HG03064 (cell line): Measurements from ENCODE around the gene DAPK3.
"Not testable (repeated sequence)": the region's sequence is repeated elsewhere in the genome, so short reads cannot be mapped to it uniquely, and the experiment has no call there.

Experiments
- ATAC-seq: cut with Tn5 transposase; IDR thresholded peaks from one replicate; pipeline ENCODE4 v1.9.1; 2021; ENCODE audit warnings: low read depth; ENCODE audit not compliant: unreplicated experiment

Gene DAPK3

DNA sequence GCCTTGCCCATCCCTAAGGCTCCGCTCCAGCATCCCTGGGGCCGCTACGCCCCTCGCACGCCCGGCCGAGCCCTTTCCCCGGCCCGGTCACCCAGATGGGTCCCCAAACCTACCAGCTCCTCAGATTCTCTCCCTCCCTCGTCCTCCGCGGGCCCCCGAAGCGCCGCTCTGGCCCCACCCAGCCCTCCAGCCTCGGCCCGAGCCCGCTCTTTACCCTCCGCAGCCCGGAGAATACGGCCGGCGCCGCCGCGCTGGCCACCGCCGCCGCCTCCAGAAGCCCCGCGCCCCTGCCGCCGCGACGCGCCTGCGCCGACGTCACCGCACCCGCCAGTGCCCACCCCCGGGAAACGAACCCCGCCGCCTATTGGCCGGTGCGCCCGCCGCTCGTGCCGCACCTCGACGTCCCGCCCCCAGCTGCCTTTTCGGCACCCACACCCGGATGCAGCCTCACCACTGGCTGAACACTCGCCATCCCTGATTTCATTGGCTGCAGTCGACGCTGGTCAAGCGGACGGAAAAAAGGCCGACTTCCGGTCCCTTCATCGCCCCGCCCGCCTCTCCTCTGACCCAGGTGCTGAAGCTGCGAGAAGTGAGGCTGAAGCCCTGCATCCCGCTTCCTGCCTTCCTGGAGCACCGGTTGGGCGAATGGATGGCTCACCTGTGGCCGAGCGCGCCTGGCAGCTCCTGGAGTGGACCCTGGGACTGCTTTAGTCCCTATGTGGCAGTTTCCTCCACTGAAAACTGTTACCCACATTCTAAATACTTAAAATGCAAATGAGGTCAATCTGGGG is at the start of gene DAPK3:
Gene DAPK3 (minus strand): TSS at position 292 of the 791 bp plus-strand sequence. CDS start 1,364 bp downstream, outside the sequence.
- peak; percentile 84 for ATAC-seq

DNA sequence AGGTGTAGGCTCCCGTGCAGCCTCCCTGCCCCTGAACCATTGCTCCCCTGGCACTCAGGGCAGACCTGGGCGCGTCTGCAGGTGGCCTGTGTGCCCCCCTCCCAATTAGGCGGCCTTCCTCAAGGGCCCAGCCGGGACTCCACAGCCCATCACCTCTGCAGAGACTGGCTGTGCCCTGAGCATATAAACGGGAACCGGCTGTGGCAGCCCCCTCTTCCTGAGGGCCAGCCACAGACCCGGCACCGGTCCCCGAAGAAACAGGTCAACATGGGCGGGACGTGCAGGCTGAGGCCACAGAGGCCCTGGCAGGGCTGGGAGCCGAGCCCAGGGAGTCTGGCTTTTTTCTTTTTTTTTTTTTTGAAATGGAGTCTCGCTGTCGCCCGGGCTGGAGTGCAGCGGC is 48.7 kb upstream of the DAPK3 start:
- ATAC-seq, result no peak

DNA sequence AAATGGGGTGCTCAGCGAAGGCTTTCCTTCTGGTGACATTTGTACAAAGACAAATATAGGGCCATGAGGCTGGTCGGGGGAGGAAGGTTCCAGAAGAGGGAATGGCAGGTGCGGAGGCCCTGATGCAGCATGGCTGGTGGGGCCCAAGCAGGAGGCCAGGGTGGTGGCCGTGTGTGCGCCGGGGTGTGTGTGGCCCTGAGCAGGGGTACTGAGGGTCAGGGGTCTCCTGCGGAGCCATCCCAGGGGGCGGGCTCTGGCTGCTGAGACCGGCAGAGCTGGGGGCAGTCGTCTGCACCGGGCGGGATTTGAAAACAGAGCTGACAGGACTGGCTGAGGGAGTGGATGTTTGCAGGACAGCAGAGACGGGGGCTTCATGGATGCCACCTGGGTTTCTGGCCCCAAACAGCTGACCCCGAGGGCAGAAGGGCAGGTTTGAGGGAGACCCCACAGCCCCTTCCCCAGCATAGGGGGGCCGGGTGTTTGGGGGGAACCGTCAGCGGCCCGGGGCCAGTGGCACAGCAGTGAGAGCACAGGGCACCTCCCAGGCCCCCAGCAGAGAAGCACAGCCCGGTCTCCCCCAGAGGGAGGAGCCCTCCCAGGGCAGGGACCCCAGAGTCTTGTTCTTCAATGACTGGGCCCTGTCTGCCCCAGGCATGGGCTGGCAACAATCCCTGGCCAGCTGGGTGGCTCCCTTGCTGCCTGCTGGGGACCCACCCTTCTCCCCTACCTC is 48.0 kb upstream of the DAPK3 start:
- ATAC-seq, result no peak

DNA sequence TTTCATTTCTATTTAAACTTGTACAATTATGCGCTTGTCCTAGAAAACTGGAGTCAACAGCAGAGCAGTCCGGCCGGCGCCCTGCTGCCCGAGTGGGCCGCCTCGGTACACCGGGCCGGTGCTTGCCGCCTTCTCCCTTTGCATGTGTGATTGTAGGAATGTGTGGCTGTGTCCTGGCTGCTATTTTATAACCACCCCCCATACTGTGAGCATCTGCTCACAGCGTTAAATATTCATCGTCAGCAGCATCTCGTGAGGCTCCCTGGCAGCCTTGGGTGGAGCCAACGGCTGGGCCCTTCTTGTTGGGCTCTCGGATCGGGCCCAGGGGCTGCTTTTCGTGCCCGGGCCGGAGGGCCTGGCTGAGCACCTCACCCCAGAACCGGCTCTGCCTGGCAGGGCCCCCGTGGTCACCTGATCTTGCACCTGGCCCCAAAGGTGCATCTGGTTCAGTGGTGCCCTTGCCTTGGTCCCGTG is 47.3 kb upstream of the DAPK3 start:
- no peak for ATAC-seq

DNA sequence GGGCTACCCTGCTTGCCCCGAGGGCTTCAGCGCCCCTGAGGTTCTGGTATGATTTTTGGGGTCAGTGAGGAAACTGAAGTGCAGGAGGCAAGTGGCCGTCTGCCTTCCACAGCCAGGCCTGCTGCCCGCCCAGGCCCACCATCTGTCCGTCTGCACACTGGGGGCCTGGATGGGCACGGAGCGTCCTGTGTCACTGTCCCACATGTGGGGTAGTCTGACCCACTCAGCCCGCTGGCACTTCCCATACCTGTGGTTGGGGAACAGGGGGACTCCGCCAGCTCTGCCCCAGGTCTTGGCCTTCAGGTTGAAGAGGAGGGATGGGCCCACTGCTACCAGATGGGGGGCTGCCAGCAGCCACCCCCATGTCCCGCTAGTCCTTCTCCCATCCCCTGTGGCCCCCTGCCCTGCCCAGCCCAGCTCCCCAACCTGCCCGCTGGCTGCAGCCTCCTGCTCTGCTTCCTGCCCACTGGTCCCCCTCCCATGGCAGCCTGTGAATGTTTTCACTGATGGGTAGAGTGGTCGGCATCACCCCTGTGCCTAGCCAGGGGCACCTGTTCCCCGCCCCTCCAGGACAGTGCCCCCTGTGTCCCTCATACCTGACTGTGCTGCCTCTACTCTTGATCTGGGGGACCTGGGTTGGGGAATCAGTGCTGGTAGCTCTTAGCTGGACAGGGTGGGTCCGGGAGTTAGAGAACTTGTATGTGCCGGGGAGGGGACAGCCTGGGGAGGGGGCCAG is 46.2 kb upstream of the DAPK3 start:
- ATAC-seq, result no peak

DNA sequence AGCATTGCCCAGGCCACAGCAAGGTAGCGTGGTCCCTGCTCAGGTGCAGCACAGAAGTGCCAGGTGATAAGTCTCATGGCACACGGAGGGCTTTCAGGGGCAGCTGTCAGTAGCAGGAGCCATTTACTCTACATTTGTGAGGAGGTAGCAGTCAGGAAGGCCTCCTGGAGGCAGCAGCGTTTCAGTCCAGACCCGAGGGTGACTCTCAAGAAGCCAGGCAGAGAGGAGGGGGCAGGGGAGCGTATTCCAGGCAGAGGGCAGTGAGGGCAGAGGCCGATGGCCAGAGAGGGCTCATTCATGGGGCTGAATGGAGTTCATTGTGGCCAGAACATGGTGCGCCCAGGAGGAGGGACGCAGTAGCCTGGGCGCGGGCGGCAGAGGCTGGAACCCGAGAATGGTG is 45.6 kb upstream of the DAPK3 start:
- no peak for ATAC-seq

DNA sequence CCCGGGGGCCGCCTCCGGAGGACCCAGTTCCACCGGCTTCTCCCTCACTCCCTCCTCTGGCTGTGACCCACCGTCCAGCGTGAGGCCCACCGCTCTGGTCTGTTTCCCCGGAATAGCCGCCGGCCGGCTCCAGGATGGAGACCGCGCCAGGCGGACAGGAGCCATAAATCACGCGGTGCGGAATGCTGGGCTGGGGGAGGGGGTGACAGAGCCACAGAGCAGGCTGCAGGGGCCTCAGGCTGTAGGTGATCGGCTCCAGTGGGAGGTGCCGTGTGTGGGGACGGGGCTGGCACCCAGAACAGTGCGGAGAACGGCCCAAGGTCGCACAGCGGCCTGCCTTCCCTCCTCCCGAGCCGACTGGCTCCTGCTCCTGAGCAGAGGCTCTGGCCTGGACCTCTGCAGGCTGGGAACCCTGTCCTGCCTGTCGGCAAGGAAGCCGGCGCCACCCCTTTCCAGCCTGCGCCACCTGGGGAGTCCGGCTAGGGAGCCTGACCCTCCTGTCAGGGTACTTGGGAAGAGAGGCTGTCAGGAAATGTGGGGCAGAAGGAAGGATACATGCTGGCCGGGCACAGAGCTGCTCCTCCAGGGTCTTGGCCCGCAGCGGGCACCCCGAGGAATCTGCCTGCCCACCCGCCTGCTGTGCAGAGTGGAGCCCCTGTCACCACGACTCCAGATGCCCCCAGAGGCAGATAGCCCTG is 45.0 kb upstream of the DAPK3 start:
- no peak for ATAC-seq

DNA sequence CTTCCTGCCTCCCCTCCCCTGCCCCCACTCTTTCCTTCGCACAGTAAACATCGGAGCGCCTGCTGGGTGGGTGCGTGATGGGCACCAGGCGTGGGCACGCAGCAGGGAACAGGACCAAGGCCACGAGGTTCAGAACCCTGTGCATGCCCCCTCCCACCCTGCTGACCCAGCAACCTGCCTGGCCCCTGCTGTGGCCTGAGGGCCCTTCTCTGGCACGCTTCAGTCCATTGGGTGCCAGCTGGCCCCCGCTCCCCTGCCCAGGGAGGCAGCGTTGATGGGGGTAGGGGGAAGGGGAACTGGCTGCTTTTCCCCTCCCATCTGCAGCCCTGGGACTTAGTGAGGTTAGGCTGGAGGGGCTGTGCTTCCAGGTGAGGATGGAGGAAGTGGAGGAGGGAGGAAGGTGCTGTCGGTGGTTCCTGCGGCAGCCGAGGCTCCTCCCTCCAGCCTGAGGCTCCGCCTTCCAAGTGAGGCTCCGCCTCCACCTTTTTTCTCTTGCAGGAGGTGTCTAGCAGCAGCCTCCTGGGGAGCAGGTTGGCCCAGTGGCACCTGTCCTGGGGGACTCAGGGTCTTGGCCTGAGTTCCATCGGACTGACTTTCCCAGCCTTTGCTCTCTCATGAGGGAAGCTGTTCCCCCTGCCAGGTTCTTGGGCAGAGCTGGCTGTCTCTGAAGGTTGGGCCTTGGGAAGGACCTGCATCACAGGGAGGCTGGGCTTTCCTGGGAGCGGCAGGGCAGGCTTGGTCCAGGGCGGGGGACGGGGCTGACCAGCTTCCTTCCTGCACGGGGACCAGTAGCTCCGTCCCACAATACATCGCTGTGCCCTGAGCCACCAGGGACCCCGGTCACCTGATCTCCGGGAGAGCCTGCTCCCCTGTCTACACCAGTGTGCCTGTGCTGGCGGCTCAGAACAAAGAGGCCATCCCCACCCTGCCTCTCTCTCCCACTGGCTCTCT is 43.9 kb upstream of the DAPK3 start:
- ATAC-seq, result no peak

DNA sequence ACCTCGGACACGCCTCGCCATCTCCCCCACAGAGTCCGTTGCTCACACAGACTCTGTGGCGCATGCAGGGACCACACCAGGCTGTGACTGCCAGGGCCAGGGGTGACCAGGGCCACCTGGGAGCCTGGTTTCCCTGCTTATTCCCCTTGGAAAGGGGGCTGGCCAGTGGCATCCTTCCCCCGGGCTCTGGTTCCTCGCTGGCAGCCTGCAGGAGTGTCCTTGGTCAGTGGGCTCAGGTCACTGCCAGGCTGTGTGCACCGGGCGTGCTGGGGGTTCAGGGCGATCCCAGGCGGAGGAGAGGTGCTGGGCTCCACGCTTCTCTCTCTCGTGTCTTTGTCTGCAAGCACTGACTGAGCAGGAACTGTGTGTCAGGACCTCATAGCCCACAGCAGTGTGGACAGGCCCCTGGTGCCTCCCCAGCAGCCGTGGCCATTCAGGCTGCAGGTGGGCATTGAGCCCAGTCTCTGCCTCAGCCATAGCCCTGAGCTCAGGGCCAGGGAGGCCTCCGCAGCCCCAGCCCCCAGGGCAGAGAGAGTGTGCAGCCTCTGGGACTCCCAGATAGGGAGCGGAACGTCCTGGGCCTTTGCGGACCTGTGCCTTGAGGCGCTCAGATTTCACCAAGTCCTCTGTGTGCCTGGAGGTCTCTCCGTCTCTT is 43.1 kb upstream of the DAPK3 start:
- no peak for ATAC-seq

DNA sequence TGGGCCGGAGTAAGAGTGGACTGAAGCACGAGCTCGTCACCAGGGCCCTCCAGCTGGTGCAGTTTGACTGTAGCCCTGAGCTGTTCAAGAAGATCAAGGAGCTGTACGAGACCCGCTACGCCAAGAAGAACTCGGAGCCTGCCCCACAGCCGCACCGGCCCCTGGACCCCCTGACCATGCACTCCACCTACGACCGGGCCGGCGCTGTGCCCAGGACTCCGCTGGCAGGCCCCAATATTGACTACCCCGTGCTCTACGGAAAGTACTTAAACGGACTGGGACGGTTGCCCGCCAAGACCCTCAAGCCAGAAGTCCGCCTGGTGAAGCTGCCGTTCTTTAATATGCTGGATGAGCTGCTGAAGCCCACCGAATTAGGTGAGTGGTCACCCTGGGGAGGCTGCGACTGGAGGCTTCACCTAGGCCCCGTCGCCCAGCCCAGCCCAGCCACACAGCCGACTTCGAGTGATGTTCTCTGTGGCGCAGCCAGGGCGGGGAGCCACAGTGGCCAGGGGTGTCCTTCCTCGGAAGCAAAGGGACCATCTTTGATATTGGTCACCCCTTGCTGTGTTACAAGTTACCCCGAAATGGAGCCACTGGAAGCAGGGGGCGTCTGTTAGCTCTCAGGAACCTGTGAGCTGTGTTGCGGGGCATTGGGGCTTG is 42.2 kb upstream of the DAPK3 start:
- no peak for ATAC-seq

DNA sequence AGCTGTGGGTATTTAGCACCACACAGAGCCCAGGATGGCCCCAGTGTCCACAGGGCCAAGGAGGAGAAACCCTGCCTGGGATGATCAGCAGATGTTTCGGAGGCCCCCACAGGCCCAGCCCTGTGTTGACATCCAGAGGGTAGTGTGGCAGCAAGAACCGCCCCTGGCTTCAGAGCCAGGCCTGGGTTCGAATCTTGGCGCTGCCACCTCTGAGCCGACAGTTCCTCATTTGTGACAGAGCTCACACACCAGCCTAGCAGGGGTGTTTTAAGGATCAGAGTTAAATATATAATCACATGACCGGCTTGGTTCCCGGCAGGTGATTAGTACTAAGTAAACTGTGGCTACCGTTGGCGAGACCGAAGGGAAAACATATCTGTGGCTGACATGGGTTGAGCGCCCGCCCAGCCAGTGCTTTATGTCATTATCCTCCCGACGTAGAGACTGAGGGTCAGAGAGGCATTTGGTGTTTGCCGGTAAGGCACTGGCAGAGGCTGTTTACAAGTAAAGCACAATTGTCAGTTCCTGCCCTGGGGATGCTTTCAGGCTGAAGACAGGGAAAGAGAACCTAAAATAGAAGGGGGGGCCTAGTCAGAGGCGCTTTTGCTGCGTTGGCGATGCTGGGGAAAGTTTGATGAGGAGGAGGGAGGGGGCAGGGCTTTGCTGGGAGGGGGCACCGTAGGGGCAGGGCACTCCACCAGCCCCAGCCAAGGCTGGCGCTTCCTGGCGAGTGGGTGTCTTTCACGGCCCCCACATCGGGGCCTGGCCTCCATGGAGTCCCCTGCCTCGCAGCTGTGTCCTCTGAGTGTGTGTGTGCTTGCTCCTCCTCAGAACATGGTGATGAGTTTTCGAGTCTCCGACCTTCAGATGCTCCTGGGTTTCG is 41.4 kb upstream of the DAPK3 start:
- no peak for ATAC-seq

DNA sequence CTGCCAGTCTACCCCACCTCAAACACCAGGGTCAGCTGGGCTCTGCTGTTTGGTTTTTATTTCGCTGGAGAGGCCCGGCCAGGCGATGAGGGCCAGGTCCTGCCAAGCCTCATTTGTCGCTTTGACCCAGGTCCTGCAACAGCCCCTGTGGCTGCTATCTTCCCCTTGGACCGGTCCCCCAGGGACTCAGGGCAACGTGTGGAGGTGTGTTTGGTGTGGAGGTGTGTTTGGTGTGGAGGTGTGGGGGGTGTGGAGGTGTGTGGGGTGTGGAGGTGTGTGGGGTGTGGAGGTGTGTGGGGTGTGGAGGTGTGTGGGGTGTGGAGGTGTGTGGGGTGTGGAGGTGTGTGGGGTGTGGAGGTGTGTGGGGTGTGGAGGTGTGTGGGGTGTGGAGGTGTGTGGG is 40.5 kb upstream of the DAPK3 start:
- not testable (repeated sequence) for ATAC-seq

DNA sequence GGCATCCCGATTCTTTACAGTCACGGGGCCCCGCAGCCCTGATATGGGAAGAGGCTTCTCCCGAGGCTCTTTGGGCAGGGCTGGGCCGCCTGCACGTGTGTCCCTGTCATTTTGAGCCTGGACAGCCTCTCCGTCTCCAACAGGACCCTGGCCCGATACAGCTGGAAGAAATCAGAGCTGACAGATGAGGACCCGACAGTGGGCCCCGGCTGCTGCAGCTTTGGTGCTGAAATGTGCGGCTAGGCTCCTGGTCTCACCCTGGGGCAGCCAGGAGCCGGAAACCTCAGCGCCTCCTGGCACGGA is 39.9 kb upstream of the DAPK3 start:
- ATAC-seq, result no peak

DNA sequence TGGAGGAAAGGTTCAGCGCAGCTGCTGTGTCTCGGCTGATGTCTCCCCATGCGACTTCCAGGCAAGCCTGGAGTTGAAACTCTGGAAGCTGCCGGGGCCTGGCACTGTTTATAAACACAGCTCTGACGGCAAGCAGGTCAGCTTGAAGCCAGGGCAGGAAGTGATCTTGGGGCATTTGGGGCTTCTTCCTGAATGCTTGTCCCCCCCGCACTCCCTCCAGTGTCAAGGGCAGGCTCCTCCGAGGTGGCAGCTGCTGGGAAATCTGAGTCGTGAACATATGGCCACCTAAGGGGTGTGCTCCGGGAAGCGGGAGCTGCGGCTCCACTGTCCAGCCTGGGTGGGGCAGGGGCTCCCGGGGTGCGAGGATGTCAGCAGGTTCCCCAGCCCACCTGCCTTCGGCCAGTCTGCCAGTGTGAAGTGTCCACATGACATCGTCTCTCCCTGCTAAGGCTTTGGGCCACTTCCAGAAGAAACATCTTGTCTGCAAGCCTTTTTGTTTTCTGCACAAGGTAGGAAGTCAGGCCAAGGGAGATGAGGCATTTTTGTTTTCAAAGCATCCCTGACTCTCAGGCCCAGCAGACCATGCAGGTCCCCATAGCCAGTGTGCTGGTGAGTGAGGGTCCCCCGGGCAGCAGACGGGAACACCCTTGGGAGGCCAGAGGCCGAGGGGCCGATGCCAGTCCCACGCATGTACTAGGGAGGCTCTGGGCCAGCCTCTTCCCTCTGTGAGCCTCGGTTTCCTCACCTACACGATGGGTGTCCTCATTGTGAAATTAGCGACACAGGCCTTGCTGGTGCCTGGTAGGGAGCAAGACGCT is 39.3 kb upstream of the DAPK3 start:
- no peak for ATAC-seq

DNA sequence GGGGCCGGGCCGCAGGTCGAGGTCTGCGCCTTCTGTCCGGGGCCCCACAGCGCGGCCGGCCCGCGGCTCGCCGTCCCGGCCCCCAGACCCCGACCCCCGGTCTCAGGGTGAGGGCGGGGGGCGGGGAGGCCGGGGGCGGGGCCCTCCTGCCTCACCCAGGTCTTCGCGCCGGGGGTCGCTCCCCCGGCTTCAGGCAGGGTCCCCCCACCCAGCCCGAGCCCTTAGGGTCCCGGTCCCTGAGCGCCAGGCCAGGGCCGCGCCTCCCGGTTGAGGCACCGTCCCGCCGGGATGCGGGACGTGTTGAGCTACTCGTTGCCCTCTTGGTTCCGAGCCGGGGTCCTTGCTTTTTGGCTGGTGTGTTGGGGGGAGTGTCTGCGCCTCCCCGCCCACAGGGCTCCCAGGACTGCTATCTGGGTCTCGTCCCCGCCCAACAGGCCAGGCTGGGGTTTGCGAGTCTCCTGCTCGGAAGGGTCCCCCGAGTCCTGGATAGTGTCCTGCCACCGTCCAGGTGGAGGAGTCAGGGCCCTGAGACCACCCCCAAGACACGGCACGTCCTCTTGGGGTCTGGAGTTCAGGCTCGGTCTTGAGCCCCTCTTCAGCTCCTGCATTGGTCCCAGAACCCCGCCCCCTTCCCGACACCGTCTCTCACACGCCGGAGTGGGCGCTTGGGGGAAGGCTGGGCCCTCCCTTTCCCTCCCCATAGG is 37.1 kb upstream of the DAPK3 start:
- peak; percentile 4 for ATAC-seq
